Large intestine (tissue), 3 donors: ENCODE measurements around the gene ARHGAP26. TPM values are rescaled to one million over a fixed set of nuclear protein-coding genes. Genes with fewer than 3 reads are reported as not detected.

Experiments
- DNase-seq, 2 donors: peaks; one replicate each; pipeline versions ENCODE4 v3.0.0 to v3.0.0-alpha.2; 2013
- H3K27ac ChIP-seq: one replicate; pipeline ENCODE4 v1.5.1; 2013; ENCODE audit warnings: low read length
- H3K27me3 ChIP-seq: 2 replicates; pipeline ENCODE4 v1.6.1; 2013; ENCODE audit warnings: low read length; ENCODE audit not compliant: control insufficient read depth, insufficient read depth
- H3K36me3 ChIP-seq: 2 replicates; pipeline ENCODE4 v1.6.1; 2013; ENCODE audit warnings: low read length; ENCODE audit not compliant: control insufficient read depth, insufficient read depth
- H3K4me1 ChIP-seq: one replicate; pipeline ENCODE4 v1.6.1; 2013; ENCODE audit warnings: low read length; ENCODE audit not compliant: control insufficient read depth, insufficient read depth
- H3K4me3 ChIP-seq: one replicate; pipeline ENCODE4 v1.5.1; 2013; ENCODE audit warnings: low read length
- H3K9me3 ChIP-seq: one replicate; pipeline ENCODE4 v1.6.1; 2013; ENCODE audit warnings: mild to moderate bottlenecking, low read depth, low read length, moderate library complexity; ENCODE audit not compliant: control insufficient read depth
- WGBS: methylation state at CpG from one replicate; pipeline ENCODE4 v1.1.5; 2013; ENCODE audit warnings: low lambda C conversion rate; ENCODE audit not compliant: insufficient coverage; 5-methylcytosine and 5-hydroxymethylcytosine counted together
- polyA plus RNA-seq: library from polyadenylated mRNA; unstranded; fragments of 120-200 nt; gene quantifications from one replicate; pipeline ENCODE4 v1.2.1, GENCODE V29; 2013

The ARHGAP26 gene
- polyA plus RNA-seq, 1 donor: 31.8 TPM

GRCh38 chr5:143194206-143194605, 424.0 kb downstream of the ARHGAP26 start:
- H3K27me3 ChIP-seq: no peaks in the 10 kb centered on the region
- peaks cover 2% of the 10 kb centered on the region for H3K36me3 ChIP-seq
- WGBS: 100% methylated on average over 1 of the region's 1 CpG
- H3K27ac ChIP-seq: no peak overlapping the region
- H3K4me1 ChIP-seq: no peaks in the 10 kb centered on the region
- H3K4me3 ChIP-seq: no peak overlapping the region
- DNase-seq: no peak
- peaks cover 7% of the 10 kb centered on the region for H3K9me3 ChIP-seq

GRCh38 chr5:143194713-143195112, 424.5 kb downstream of the ARHGAP26 start:
- H3K27me3 ChIP-seq: no peaks in the 10 kb centered on the region
- no peak for DNase-seq
- H3K9me3 ChIP-seq: peaks cover 6% of the 10 kb centered on the region
- H3K36me3 ChIP-seq: peaks cover under 1% of the 10 kb centered on the region
- no peaks in the 10 kb centered on the region for H3K4me1 ChIP-seq
- 100% methylated on average over 1 of the region's 5 CpGs for WGBS
- no peak overlapping the region for H3K27ac ChIP-seq
- H3K4me3 ChIP-seq: no peak overlapping the region

GRCh38 chr5:143195491-143195890, 425.3 kb downstream of the ARHGAP26 start:
- Histone ChIP-seq H3K9me3 (no peaks in the 10 kb centered on the region), H3K27me3 (no peaks in the 10 kb centered on the region), H3K4me3 (no peak overlapping the region), H3K36me3 (no peaks in the 10 kb centered on the region), H3K27ac (no peak overlapping the region), H3K4me1 (no peaks in the 10 kb centered on the region)
- no CpG with 5 or more reads among the region's 2 CpGs for WGBS
- no peak for DNase-seq

- Histone ChIP-seq H3K27ac (no peak overlapping the region), H3K4me3 (no peak overlapping the region), H3K4me1 (no peaks in the 10 kb centered on the region), H3K9me3 (no peaks in the 10 kb centered on the region), H3K27me3 (no peaks in the 10 kb centered on the region), H3K36me3 (no peaks in the 10 kb centered on the region)
- no peak for DNase-seq
- 100% methylated on average over 1 of the region's 3 CpGs for WGBS
These were observed 426.6 kb downstream of the ARHGAP26 start for GRCh38 chr5:143196601-143197259.

- H3K9me3 ChIP-seq: no peaks in the 10 kb centered on the region
- H3K36me3 ChIP-seq: no peaks in the 10 kb centered on the region
- DNase-seq: no peak
- H3K27me3 ChIP-seq: no peaks in the 10 kb centered on the region
- no peak overlapping the region for H3K4me3 ChIP-seq
- H3K27ac ChIP-seq: no peak overlapping the region
- H3K4me1 ChIP-seq: no peaks in the 10 kb centered on the region
These were observed 427.1 kb downstream of the ARHGAP26 start for GRCh38 chr5:143197260-143197656.

- Histone ChIP-seq H3K27me3 (no peaks in the 10 kb centered on the region), H3K36me3 (no peaks in the 10 kb centered on the region), H3K4me3 (no peak overlapping the region), H3K27ac (no peak overlapping the region), H3K9me3 (no peaks in the 10 kb centered on the region), H3K4me1 (no peaks in the 10 kb centered on the region)
- no peak for DNase-seq
- 93% methylated on average over 3 of the region's 4 CpGs for WGBS
These were observed 428.2 kb downstream of the ARHGAP26 start for GRCh38 chr5:143198332-143198731.

GRCh38 chr5:143199161-143199560, 429.0 kb downstream of the ARHGAP26 start:
- H3K4me3 ChIP-seq: no peak overlapping the region
- H3K36me3 ChIP-seq: no peaks in the 10 kb centered on the region
- H3K9me3 ChIP-seq: no peaks in the 10 kb centered on the region
- no peak for DNase-seq
- H3K4me1 ChIP-seq: no peaks in the 10 kb centered on the region
- whole genome bisulfite sequencing: 100% methylated on average over 1 of the region's 1 CpG
- H3K27ac ChIP-seq: no peak overlapping the region
- H3K27me3 ChIP-seq: no peaks in the 10 kb centered on the region

GRCh38 chr5:143199843-143200242, 429.7 kb downstream of the ARHGAP26 start:
- WGBS: no CpG with 5 or more reads among the region's 2 CpGs
- no peak overlapping the region for H3K4me3 ChIP-seq
- no peaks in the 10 kb centered on the region for H3K36me3 ChIP-seq
- H3K4me1 ChIP-seq: no peaks in the 10 kb centered on the region
- no peaks in the 10 kb centered on the region for H3K9me3 ChIP-seq
- DNase-seq: no peak
- no peaks in the 10 kb centered on the region for H3K27me3 ChIP-seq
- no peak overlapping the region for H3K27ac ChIP-seq

- H3K36me3 ChIP-seq: no peaks in the 10 kb centered on the region
- no peaks in the 10 kb centered on the region for H3K4me1 ChIP-seq
- H3K27me3 ChIP-seq: no peaks in the 10 kb centered on the region
- DNase-seq: no peak
- no peaks in the 10 kb centered on the region for H3K9me3 ChIP-seq
- no peak overlapping the region for H3K27ac ChIP-seq
- WGBS: 75% methylated on average over 1 of the region's 1 CpG
- H3K4me3 ChIP-seq: no peak overlapping the region
These were observed 430.7 kb downstream of the ARHGAP26 start for GRCh38 chr5:143200781-143201398.

GRCh38 chr5:143201589-143201988, 431.4 kb downstream of the ARHGAP26 start:
- H3K4me3 ChIP-seq: no peak overlapping the region
- no peak overlapping the region for H3K27ac ChIP-seq
- no peaks in the 10 kb centered on the region for H3K27me3 ChIP-seq
- no peak for DNase-seq
- H3K36me3 ChIP-seq: no peaks in the 10 kb centered on the region
- WGBS: 100% methylated on average over 1 of the region's 3 CpGs
- no peaks in the 10 kb centered on the region for H3K9me3 ChIP-seq
- H3K4me1 ChIP-seq: no peaks in the 10 kb centered on the region
